Suprapubic skin (tissue), 4 donors: Measurements from ENCODE around the gene ENTREP1.

Source experiments
- CTCF ChIP-seq, 2 donors: fragments of 200-600 bp in 1 of 2; fragments of 450-650 bp in 1 of 2; sonication (generic) in 1 of 2; IDR thresholded peaks; one replicate each; pipeline ENCODE4 v1.5.1; 2016 to 2019; ENCODE audit warnings: antibody characterized with exemption in 2 of 2, mild to moderate bottlenecking in 1 of 2, moderate library complexity in 1 of 2
- EP300 ChIP-seq: sonication (generic); formaldehyde crosslinking; IDR thresholded peaks from one replicate; pipeline ENCODE4 v1.6.1; 2017; ENCODE audit warnings: antibody characterized with exemption
- POLR2AphosphoS5 ChIP-seq, 3 donors: sonication (generic); formaldehyde crosslinking; IDR thresholded peaks; one replicate each; pipeline ENCODE4 v1.6.1; 2017; ENCODE audit warnings: antibody characterized with exemption in 3 of 3

DNA sequence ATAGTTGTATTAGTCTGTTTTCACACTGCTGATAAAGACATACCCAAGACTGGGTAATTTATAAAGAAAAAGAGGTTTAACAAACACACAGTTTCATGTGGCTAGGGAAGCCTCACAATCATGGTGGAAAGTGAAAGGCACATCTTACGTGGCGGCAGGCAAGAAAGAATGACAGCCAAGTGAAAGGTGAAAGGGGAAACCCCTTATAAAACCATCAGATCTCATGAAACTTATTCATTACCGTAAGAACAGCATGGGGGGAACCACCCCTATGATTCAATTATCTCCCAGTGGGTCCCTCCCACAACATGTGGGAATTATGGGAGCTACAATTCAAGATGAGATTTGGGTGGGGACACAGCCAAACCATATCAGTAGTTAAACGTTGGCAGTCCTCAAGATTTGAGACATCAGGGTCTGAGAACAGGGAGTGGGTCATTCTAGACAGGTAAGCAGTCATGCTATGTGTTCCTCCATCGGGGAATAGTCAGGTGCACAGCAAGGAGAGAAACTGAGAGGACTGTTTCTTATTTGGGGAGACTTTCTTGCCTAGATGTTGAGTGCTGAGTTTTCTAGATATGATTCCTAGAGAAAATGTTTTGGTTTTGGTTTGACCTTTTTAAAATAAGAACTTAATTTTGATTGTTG lies 45.8 kb upstream of the ENTREP1 start:
- no peak for TF ChIP-seq CTCF (IDR thresholded peaks at IDR 0.05)
- no peak for TF ChIP-seq EP300
- no peak for TF ChIP-seq POLR2AphosphoS5 (IDR thresholded peaks at IDR 0.05)
